ENCODE results near the gene LCNL1. TPM values are rescaled to one million over a fixed set of nuclear protein-coding genes. Genes with fewer than 3 reads are reported as not detected.

Gene LCNL1
- total RNA-seq, 1 donor from 2014 or later: 0.45 TPM

DNA sequence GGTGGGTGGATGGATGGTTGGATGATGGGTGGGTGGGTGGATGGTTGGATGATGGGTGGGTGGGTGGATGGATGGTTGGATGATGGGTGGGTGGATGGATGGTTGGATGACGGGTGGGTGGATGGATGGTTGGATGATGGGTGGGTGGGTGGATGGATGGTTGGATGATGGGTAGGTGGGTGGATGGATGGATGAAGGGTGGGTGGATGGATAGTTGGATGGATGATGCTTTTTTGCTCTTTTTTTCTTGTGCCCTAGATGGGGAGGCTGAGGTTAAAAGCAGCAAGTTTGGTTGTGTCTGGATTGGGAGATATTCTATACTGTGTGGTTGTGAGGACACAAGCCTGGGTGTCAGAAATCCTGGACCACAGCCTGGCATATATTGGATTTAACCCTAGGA, 25.3 kb upstream of the LCNL1 start:
- no peak overlapping the region for H3K9ac ChIP-seq (ENCODE audit: low read length)
- no peak overlapping the region for H2AFZ ChIP-seq (ENCODE audit: low read depth, low read length)
- H3K4me2 ChIP-seq (ENCODE audit: low read length): no peak overlapping the region
- no peak overlapping the region for H3K4me3 Mint-ChIP-seq (ENCODE audit: unreplicated experiment)
- H3K36me3 Mint-ChIP-seq (ENCODE audit: low read depth, unreplicated experiment): no peaks in the 10 kb centered on the region
- H3K27ac Mint-ChIP-seq (ENCODE audit: unreplicated experiment): no peak overlapping the region
- FAIRE-seq (no peak), DNase-seq (ENCODE audit: low read depth) (no peak)
- peaks cover 5% of the 10 kb centered on the region for H3K4me1 Mint-ChIP-seq (ENCODE audit: low read depth, unreplicated experiment)
- no peak for TF ChIP-seq EZH2 (IDR thresholded peaks at IDR 0.05; ENCODE audit: insufficient read depth, low read length)
- TF ChIP-seq, protein P1, sequence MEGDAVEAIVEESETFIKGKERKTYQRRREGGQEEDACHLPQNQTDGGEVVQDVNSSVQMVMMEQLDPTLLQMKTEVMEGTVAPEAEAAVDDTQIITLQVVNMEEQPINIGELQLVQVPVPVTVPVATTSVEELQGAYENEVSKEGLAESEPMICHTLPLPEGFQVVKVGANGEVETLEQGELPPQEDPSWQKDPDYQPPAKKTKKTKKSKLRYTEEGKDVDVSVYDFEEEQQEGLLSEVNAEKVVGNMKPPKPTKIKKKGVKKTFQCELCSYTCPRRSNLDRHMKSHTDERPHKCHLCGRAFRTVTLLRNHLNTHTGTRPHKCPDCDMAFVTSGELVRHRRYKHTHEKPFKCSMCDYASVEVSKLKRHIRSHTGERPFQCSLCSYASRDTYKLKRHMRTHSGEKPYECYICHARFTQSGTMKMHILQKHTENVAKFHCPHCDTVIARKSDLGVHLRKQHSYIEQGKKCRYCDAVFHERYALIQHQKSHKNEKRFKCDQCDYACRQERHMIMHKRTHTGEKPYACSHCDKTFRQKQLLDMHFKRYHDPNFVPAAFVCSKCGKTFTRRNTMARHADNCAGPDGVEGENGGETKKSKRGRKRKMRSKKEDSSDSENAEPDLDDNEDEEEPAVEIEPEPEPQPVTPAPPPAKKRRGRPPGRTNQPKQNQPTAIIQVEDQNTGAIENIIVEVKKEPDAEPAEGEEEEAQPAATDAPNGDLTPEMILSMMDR (IDR thresholded peaks at IDR 0.05; ENCODE audit: insufficient read depth, low read depth, low read length): no peak
- H3K4me3 ChIP-seq (ENCODE audit: insufficient read depth, low read depth, low read length): no peak overlapping the region
- H3K4me1 ChIP-seq (ENCODE audit: insufficient read depth, low read length): no peaks in the 10 kb centered on the region
- no peaks in the 10 kb centered on the region for H4K20me1 ChIP-seq (ENCODE audit: insufficient read depth, low read length)
- H3K9me3 Mint-ChIP-seq (ENCODE audit: unreplicated experiment): peaks cover 3% of the 10 kb centered on the region
- peaks cover 12% of the 10 kb centered on the region for H3K27me3 Mint-ChIP-seq (ENCODE audit: low read depth, unreplicated experiment)
- H3K9me3 ChIP-seq (ENCODE audit: insufficient read depth, low read depth, low read length): no peaks in the 10 kb centered on the region
- no peak overlapping the region for H3K27ac ChIP-seq (ENCODE audit: low read depth, low read length)
- no peaks in the 10 kb centered on the region for H3K27me3 ChIP-seq (ENCODE audit: insufficient read depth, low read length)
- H3K36me3 ChIP-seq (ENCODE audit: insufficient read depth, low read length): no peaks in the 10 kb centered on the region
- H3K79me2 ChIP-seq (ENCODE audit: insufficient read depth, low read length): no peaks in the 10 kb centered on the region

DNA sequence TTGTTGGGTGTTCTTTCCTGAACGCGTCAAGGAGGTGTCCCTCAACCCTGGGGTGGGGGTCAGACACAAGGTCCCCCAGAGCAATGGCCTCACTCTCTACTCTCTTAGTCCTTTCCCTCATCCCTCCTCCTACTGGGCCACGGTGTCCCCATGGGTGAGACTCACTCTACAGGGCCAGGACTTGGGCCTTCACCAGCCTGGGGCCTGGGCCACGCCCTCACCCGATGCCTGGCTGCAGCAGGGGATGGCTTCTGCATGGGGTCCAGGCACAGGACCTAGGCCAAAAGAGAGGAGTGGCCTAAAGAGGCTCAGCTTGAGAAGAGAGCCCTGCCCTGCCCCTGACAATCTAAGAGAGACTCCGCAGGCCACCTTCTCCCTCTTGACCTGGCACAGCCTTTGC, 24.9 kb upstream of the LCNL1 start:
- H3K36me3 ChIP-seq (ENCODE audit: insufficient read depth, low read length): no peaks in the 10 kb centered on the region
- no peaks in the 10 kb centered on the region for H3K36me3 Mint-ChIP-seq (ENCODE audit: low read depth, unreplicated experiment)
- H3K9ac ChIP-seq (ENCODE audit: low read length): no peak overlapping the region
- no peaks in the 10 kb centered on the region for H3K79me2 ChIP-seq (ENCODE audit: insufficient read depth, low read length)
- peaks cover 3% of the 10 kb centered on the region for H3K9me3 Mint-ChIP-seq (ENCODE audit: unreplicated experiment)
- H4K20me1 ChIP-seq (ENCODE audit: insufficient read depth, low read length): no peaks in the 10 kb centered on the region
- no peak overlapping the region for H3K4me3 Mint-ChIP-seq (ENCODE audit: unreplicated experiment)
- no peaks in the 10 kb centered on the region for H3K9me3 ChIP-seq (ENCODE audit: insufficient read depth, low read depth, low read length)
- DNase-seq (ENCODE audit: low read depth) (no peak), FAIRE-seq (no peak)
- H3K4me1 ChIP-seq (ENCODE audit: insufficient read depth, low read length): no peaks in the 10 kb centered on the region
- no peak overlapping the region for H2AFZ ChIP-seq (ENCODE audit: low read depth, low read length)
- no peak overlapping the region for H3K27ac Mint-ChIP-seq (ENCODE audit: unreplicated experiment)
- no peak overlapping the region for H3K27ac ChIP-seq (ENCODE audit: low read depth, low read length)
- no peak overlapping the region for H3K4me2 ChIP-seq (ENCODE audit: low read length)
- peaks cover 5% of the 10 kb centered on the region for H3K4me1 Mint-ChIP-seq (ENCODE audit: low read depth, unreplicated experiment)
- no peaks in the 10 kb centered on the region for H3K27me3 ChIP-seq (ENCODE audit: insufficient read depth, low read length)
- TF ChIP-seq, protein P1 (IDR thresholded peaks at IDR 0.05; ENCODE audit: insufficient read depth, low read depth, low read length): no peak
- H3K27me3 Mint-ChIP-seq (ENCODE audit: low read depth, unreplicated experiment): peaks cover 12% of the 10 kb centered on the region
- no peak overlapping the region for H3K4me3 ChIP-seq (ENCODE audit: insufficient read depth, low read depth, low read length)

DNA sequence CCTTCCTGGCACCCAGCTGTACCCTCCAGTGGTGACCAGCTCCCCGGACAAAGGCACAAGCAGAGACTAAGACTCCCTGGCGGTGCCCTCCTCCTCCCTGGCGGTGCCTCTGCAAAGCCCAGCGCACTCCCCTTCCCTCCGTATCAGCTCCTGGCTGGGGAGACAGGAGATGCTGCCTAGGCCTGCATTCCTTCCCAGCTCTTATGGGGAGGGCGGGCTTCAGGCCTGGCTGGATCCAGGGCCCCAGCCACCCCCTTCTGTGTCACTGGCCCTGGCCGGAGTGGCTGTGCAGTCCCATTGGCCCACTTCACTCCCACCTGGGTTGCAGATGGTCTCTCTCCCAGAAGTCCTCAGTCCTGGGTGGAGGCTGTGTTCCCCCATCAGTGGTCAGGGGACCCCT, 24.3 kb upstream of the LCNL1 start:
- Mint-ChIP-seq H3K9me3 (ENCODE audit: unreplicated experiment) (peaks cover 3% of the 10 kb centered on the region), H3K27me3 (ENCODE audit: low read depth, unreplicated experiment) (peaks cover 14% of the 10 kb centered on the region), H3K36me3 (ENCODE audit: low read depth, unreplicated experiment) (no peaks in the 10 kb centered on the region), H3K27ac (ENCODE audit: unreplicated experiment) (no peak overlapping the region), H3K4me1 (ENCODE audit: low read depth, unreplicated experiment) (peaks cover 5% of the 10 kb centered on the region), H3K4me3 (ENCODE audit: unreplicated experiment) (no peak overlapping the region)
- Histone ChIP-seq H3K27me3 (ENCODE audit: insufficient read depth, low read length) (no peaks in the 10 kb centered on the region), H3K4me3 (ENCODE audit: insufficient read depth, low read depth, low read length) (no peak overlapping the region), H4K20me1 (ENCODE audit: insufficient read depth, low read length) (no peaks in the 10 kb centered on the region), H3K9ac (ENCODE audit: low read length) (no peak overlapping the region), H2AFZ (ENCODE audit: low read depth, low read length) (no peak overlapping the region), H3K36me3 (ENCODE audit: insufficient read depth, low read length) (no peaks in the 10 kb centered on the region), H3K9me3 (ENCODE audit: insufficient read depth, low read depth, low read length) (no peaks in the 10 kb centered on the region), H3K4me2 (ENCODE audit: low read length) (no peak overlapping the region), H3K27ac (ENCODE audit: low read depth, low read length) (no peak overlapping the region), H3K79me2 (ENCODE audit: insufficient read depth, low read length) (no peaks in the 10 kb centered on the region), H3K4me1 (ENCODE audit: insufficient read depth, low read length) (no peaks in the 10 kb centered on the region)
- FAIRE-seq (no peak), DNase-seq (ENCODE audit: low read depth) (no peak)
- TF ChIP-seq, protein P1 (IDR thresholded peaks at IDR 0.05; ENCODE audit: insufficient read depth, low read depth, low read length): no peak
- no peak for TF ChIP-seq EZH2 (IDR thresholded peaks at IDR 0.05; ENCODE audit: insufficient read depth, low read length)

Data from astrocyte (in vitro differentiated cells and primary cell).